ENCODE measurements around the gene PARM1. TPM values are rescaled to one million over a fixed set of nuclear protein-coding genes. Genes with fewer than 3 reads are reported as not detected.

The PARM1 gene
- total and polyA plus RNA-seq, 2 donors (not counting 1 experiment from before 2014, with no cell fraction given) = 7.8 to 10.4 TPM

GRCh38 chr4:75037252-75037651 is 104.3 kb downstream of the PARM1 start:
- Histone ChIP-seq H2AFZ (ENCODE audit: insufficient read depth, low read depth, low read length, poor library complexity, severe bottlenecking) (no peak overlapping the region), H3K4me1 (ENCODE audit: control insufficient read depth in 2 of 2, insufficient read depth in 2 of 2, low read length in 2 of 2) (peaks cover 28 to 31% of the 10 kb centered on the region in 2 donors), H3K9ac (ENCODE audit: low read length) (no peak overlapping the region), H3K36me3 (replicated peaks in 1 of 2; ENCODE audit: control extremely low read depth in 1 of 2, control insufficient read depth in 1 of 2, extremely low read depth in 1 of 2, insufficient read depth in 2 of 2, low read length in 1 of 2) (no peaks in the 10 kb centered on the region), H3K9me3 (ENCODE audit: control extremely low read depth in 1 of 3, control insufficient read depth in 2 of 3, insufficient read depth in 1 of 3, low read length in 2 of 3) (peaks cover 0 to 4% (median 2%) of the 10 kb centered on the region in 3 donors), H3K4me2 (replicated peaks; ENCODE audit: low read depth, low read length, poor library complexity, severe bottlenecking) (peak overlapping the region; percentile 7), H3K27ac (ENCODE audit: low read length in 2 of 2) (no peak overlapping the region), H4K20me1 (ENCODE audit: control insufficient read depth, insufficient read depth, low read length, poor library complexity, severe bottlenecking) (no peaks in the 10 kb centered on the region), H3K79me2 (ENCODE audit: control insufficient read depth, insufficient read depth, low read length) (no peaks in the 10 kb centered on the region), H3K27me3 (replicated peaks in 1 of 4; ENCODE audit: control extremely low read depth in 1 of 4, control insufficient read depth in 3 of 4, insufficient read depth in 4 of 4, low read length in 3 of 4) (no peaks in the 10 kb centered on the region), H3K4me3 (ENCODE audit: control extremely low read depth in 1 of 5, extremely low read depth in 1 of 5, insufficient read depth in 1 of 5, low read depth in 2 of 5, low read length in 4 of 5) (no peak overlapping the region)
- H3K9me3 Mint-ChIP-seq (ENCODE audit: insufficient read depth) = no peaks in the 10 kb centered on the region
- DNase-seq = no peak
- WGBS (ENCODE audit: insufficient coverage) = 91% methylated on average over 1 of the region's 1 CpG
- no peak for ATAC-seq (ENCODE audit: low read depth)
- TF ChIP-seq CTCF (IDR thresholded peaks at IDR 0.05) (no peak), EZH2 (IDR thresholded peaks at IDR 0.05; ENCODE audit: borderline replicate concordance, insufficient read depth, low read depth, low read length, poor library complexity, severe bottlenecking) (no peak)
- no peaks in the 10 kb centered on the region for H3K27me3 Mint-ChIP-seq
- no peak overlapping the region for H3K27ac Mint-ChIP-seq
- ChIA-PET CTCF (no interaction called here), POLR2A (no interaction called here)
- H3K4me1 Mint-ChIP-seq = peaks cover 33% of the 10 kb centered on the region
- H3K4me3 Mint-ChIP-seq = no peak overlapping the region
- intact Hi-C loops (cut with micrococcal nuclease) = no loop called here

GRCh38 chr4:75038376-75038775 is 105.5 kb downstream of the PARM1 start:
- no peaks in the 10 kb centered on the region for H3K79me2 ChIP-seq (ENCODE audit: control insufficient read depth, insufficient read depth, low read length)
- intact Hi-C loops (cut with micrococcal nuclease) = no loop called here
- DNase-seq (no peak), ATAC-seq (ENCODE audit: low read depth) (no peak)
- peaks cover 28 to 31% of the 10 kb centered on the region in 2 donors for H3K4me1 ChIP-seq (ENCODE audit: control insufficient read depth in 2 of 2, insufficient read depth in 2 of 2, low read length in 2 of 2)
- no peak overlapping the region for H3K4me3 ChIP-seq (ENCODE audit: control extremely low read depth in 1 of 5, extremely low read depth in 1 of 5, insufficient read depth in 1 of 5, low read depth in 2 of 5, low read length in 4 of 5)
- H3K27ac ChIP-seq (ENCODE audit: low read length in 2 of 2) = no peak overlapping the region
- Mint-ChIP-seq H3K27me3 (no peaks in the 10 kb centered on the region), H3K4me1 (peaks cover 33% of the 10 kb centered on the region), H3K27ac (no peak overlapping the region), H3K9me3 (ENCODE audit: insufficient read depth) (no peaks in the 10 kb centered on the region), H3K4me3 (no peak overlapping the region)
- 93% methylated on average over 3 of the region's 4 CpGs for WGBS (ENCODE audit: insufficient coverage)
- H2AFZ ChIP-seq (ENCODE audit: insufficient read depth, low read depth, low read length, poor library complexity, severe bottlenecking) = no peak overlapping the region
- ChIA-PET POLR2A (no interaction called here), CTCF (no interaction called here)
- H3K27me3 ChIP-seq (replicated peaks in 1 of 4; ENCODE audit: control extremely low read depth in 1 of 4, control insufficient read depth in 3 of 4, insufficient read depth in 4 of 4, low read length in 3 of 4) = no peaks in the 10 kb centered on the region
- H4K20me1 ChIP-seq (ENCODE audit: control insufficient read depth, insufficient read depth, low read length, poor library complexity, severe bottlenecking) = no peaks in the 10 kb centered on the region
- no peaks in the 10 kb centered on the region for H3K36me3 ChIP-seq (replicated peaks in 1 of 2; ENCODE audit: control extremely low read depth in 1 of 2, control insufficient read depth in 1 of 2, extremely low read depth in 1 of 2, insufficient read depth in 2 of 2, low read length in 1 of 2)
- H3K9ac ChIP-seq (ENCODE audit: low read length) = no peak overlapping the region
- no peak for TF ChIP-seq EZH2 (IDR thresholded peaks at IDR 0.05; ENCODE audit: borderline replicate concordance, insufficient read depth, low read depth, low read length, poor library complexity, severe bottlenecking)
- no peak for TF ChIP-seq CTCF (IDR thresholded peaks at IDR 0.05)
- no peak overlapping the region for H3K4me2 ChIP-seq (replicated peaks; ENCODE audit: low read depth, low read length, poor library complexity, severe bottlenecking)
- peaks cover 0 to 4% (median 2%) of the 10 kb centered on the region in 3 donors for H3K9me3 ChIP-seq (ENCODE audit: control extremely low read depth in 1 of 3, control insufficient read depth in 2 of 3, insufficient read depth in 1 of 3, low read length in 2 of 3)
